Mucosa of rectum (tissue), 2 donors: Measurements from ENCODE around the gene UCN2.

Experiments used
- H3K27ac ChIP-seq, 2 donors: one replicate each; pipeline ENCODE4 v1.7.0; 2013; ENCODE audit warnings: inconsistent platforms in 2 of 2, low read depth in 2 of 2, low read length in 2 of 2
- H3K27me3 ChIP-seq, 2 donors: one replicate each; pipeline ENCODE4 v1.7.0; 2013; ENCODE audit warnings: low read length in 2 of 2; ENCODE audit not compliant: control insufficient read depth in 2 of 2, insufficient read depth in 2 of 2
- H3K36me3 ChIP-seq, 2 donors: one replicate each; pipeline ENCODE4 v1.7.0; 2013; ENCODE audit warnings: low read length in 2 of 2; ENCODE audit not compliant: control insufficient read depth in 2 of 2, insufficient read depth in 2 of 2
- H3K4me1 ChIP-seq, 2 donors: one replicate each; pipeline ENCODE4 v1.7.0; 2013; ENCODE audit warnings: low read length in 2 of 2, mild to moderate bottlenecking in 1 of 2; ENCODE audit not compliant: control insufficient read depth in 2 of 2, insufficient read depth in 2 of 2
- H3K4me3 ChIP-seq, 2 donors: one replicate each; pipeline ENCODE4 v1.7.0; 2013; ENCODE audit warnings: low read length in 2 of 2
- H3K9ac ChIP-seq, 2 donors: one replicate each; pipeline ENCODE4 v1.7.0; 2013; ENCODE audit warnings: low read length in 2 of 2, low read depth in 1 of 2, mild to moderate bottlenecking in 1 of 2
- H3K9me3 ChIP-seq, 2 donors: one replicate each; pipeline ENCODE4 v1.7.0; 2013; ENCODE audit warnings: low read length in 2 of 2; ENCODE audit not compliant: control insufficient read depth in 2 of 2
- donor health status: healthy.
- donor health status: Normal muscosa, but diverticular disease.

Gene UCN2

GRCh38 chr3:48591886-48592518 lies 28.4 kb upstream of the UCN2 start:
- no peaks in the 10 kb centered on the region for H3K36me3 ChIP-seq
- H3K9ac ChIP-seq, result no peak overlapping the region

GRCh38 chr3:48591436-48591835 lies 27.9 kb upstream of the UCN2 start:
- no peaks in the 10 kb centered on the region for H3K9me3 ChIP-seq
- H3K4me3 ChIP-seq, result no peak overlapping the region
- no peak overlapping the region for H3K9ac ChIP-seq
- no peaks in the 10 kb centered on the region for H3K36me3 ChIP-seq
- no peak overlapping the region for H3K27ac ChIP-seq
- peaks cover 0 to 7% of the 10 kb centered on the region in 2 donors for H3K27me3 ChIP-seq
- peaks cover 4 to 7% of the 10 kb centered on the region in 2 donors for H3K4me1 ChIP-seq

More at GRCh38 chr3:48591886-48592518, 28.4 kb upstream of the UCN2 start:
- Histone ChIP-seq H3K4me1 (peaks cover 4 to 7% of the 10 kb centered on the region in 2 donors), H3K9me3 (no peaks in the 10 kb centered on the region), H3K4me3 (no peak overlapping the region), H3K27me3 (peaks cover 0 to 7% of the 10 kb centered on the region in 2 donors), H3K27ac (no peak overlapping the region)

- Histone ChIP-seq H3K27ac (no peak overlapping the region), H3K9me3 (no peaks in the 10 kb centered on the region), H3K27me3 (no peaks in the 10 kb centered on the region), H3K9ac (no peak overlapping the region), H3K4me3 (no peak overlapping the region), H3K4me1 (no peaks in the 10 kb centered on the region), H3K36me3 (no peaks in the 10 kb centered on the region)
Measured at GRCh38 chr3:48588230-48588629, 24.6 kb upstream of the UCN2 start.

- Histone ChIP-seq H3K27me3 (no peaks in the 10 kb centered on the region), H3K9ac (no peak overlapping the region), H3K27ac (no peak overlapping the region), H3K4me3 (no peak overlapping the region), H3K4me1 (no peaks in the 10 kb centered on the region), H3K36me3 (no peaks in the 10 kb centered on the region), H3K9me3 (no peaks in the 10 kb centered on the region)
Measured at GRCh38 chr3:48587686-48588085, 24.1 kb upstream of the UCN2 start.

- Histone ChIP-seq H3K4me3 (no peak overlapping the region), H3K4me1 (no peaks in the 10 kb centered on the region), H3K9me3 (no peaks in the 10 kb centered on the region), H3K27me3 (no peaks in the 10 kb centered on the region), H3K9ac (no peak overlapping the region), H3K27ac (no peak overlapping the region), H3K36me3 (no peaks in the 10 kb centered on the region)
Measured at GRCh38 chr3:48585411-48585810, 21.8 kb upstream of the UCN2 start.

GRCh38 chr3:48584836-48585235 lies 21.3 kb upstream of the UCN2 start:
- no peak overlapping the region for H3K9ac ChIP-seq
- H3K27ac ChIP-seq, result no peak overlapping the region
- no peak overlapping the region for H3K4me3 ChIP-seq
- H3K4me1 ChIP-seq, result no peaks in the 10 kb centered on the region
- no peaks in the 10 kb centered on the region for H3K36me3 ChIP-seq
- H3K9me3 ChIP-seq, result no peaks in the 10 kb centered on the region
- no peaks in the 10 kb centered on the region for H3K27me3 ChIP-seq

- H3K36me3 ChIP-seq, result no peaks in the 10 kb centered on the region
- H3K27me3 ChIP-seq, result no peaks in the 10 kb centered on the region
- H3K9ac ChIP-seq, result no peak overlapping the region
Measured at GRCh38 chr3:48581621-48582481, 18.3 kb upstream of the UCN2 start.

GRCh38 chr3:48576647-48577046 lies 13.1 kb upstream of the UCN2 start:
- Histone ChIP-seq H3K9me3 (no peaks in the 10 kb centered on the region), H3K4me3 (no peak overlapping the region), H3K27ac (no peak overlapping the region), H3K9ac (no peak overlapping the region), H3K36me3 (no peaks in the 10 kb centered on the region), H3K4me1 (no peaks in the 10 kb centered on the region), H3K27me3 (no peaks in the 10 kb centered on the region)

More at GRCh38 chr3:48581621-48582481, 18.3 kb upstream of the UCN2 start:
- no peaks in the 10 kb centered on the region for H3K4me1 ChIP-seq
- H3K27ac ChIP-seq, result no peak overlapping the region
- H3K9me3 ChIP-seq, result no peaks in the 10 kb centered on the region
- no peak overlapping the region for H3K4me3 ChIP-seq

- Histone ChIP-seq H3K4me3 (no peak overlapping the region), H3K36me3 (no peaks in the 10 kb centered on the region), H3K27me3 (no peaks in the 10 kb centered on the region), H3K9me3 (no peaks in the 10 kb centered on the region), H3K4me1 (no peaks in the 10 kb centered on the region), H3K27ac (no peak overlapping the region), H3K9ac (no peak overlapping the region)
Measured at GRCh38 chr3:48575366-48575765, 11.8 kb upstream of the UCN2 start.

- H3K4me3 ChIP-seq, result no peak overlapping the region
- no peaks in the 10 kb centered on the region for H3K36me3 ChIP-seq
- H3K27ac ChIP-seq, result no peak overlapping the region
- no peak overlapping the region for H3K9ac ChIP-seq
- no peaks in the 10 kb centered on the region for H3K9me3 ChIP-seq
- H3K27me3 ChIP-seq, result no peaks in the 10 kb centered on the region
- no peaks in the 10 kb centered on the region for H3K4me1 ChIP-seq
Measured at GRCh38 chr3:48573973-48574585, 10.5 kb upstream of the UCN2 start.
